Coronary artery (tissue), 2 donors: ENCODE data around the gene LASP1.

Experiments
- DNase-seq: peaks from one replicate; pipeline ENCODE4 v3.0.0-alpha.2; 2017; ENCODE audit warnings: low spot score
- H3K27ac ChIP-seq, 2 donors: fragments of 200-600 bp; sonication (generic); one replicate each; pipeline ENCODE4 v1.5.1; 2016 to 2019
- H3K4me3 ChIP-seq: fragments of 200-600 bp; sonication (generic); 2 replicates; pipeline ENCODE4 v1.5.1; 2016; ENCODE audit warnings: mild to moderate bottlenecking, moderate library complexity
- CTCF ChIP-seq: fragments of 200-600 bp; sonication (generic); IDR thresholded peaks from one replicate; pipeline ENCODE4 v1.5.1; 2019; ENCODE audit warnings: antibody characterized with exemption

Gene LASP1

GRCh38 chr17:38970128-38970527, 100.3 kb downstream of the LASP1 start:
- no peak overlapping the region for H3K4me3 ChIP-seq
- H3K27ac ChIP-seq, result no peak overlapping the region
- TF ChIP-seq CTCF, result no peak
- DNase-seq, result no peak

GRCh38 chr17:38970804-38971203, 100.9 kb downstream of the LASP1 start:
- DNase-seq, result no peak
- Histone ChIP-seq H3K27ac (no peak overlapping the region), H3K4me3 (no peak overlapping the region)
- no peak for TF ChIP-seq CTCF
